ENCODE data around the gene KIAA0408.
"Not testable (repeated sequence)": the region's sequence is repeated elsewhere in the genome, so short reads cannot be mapped to it uniquely, and the experiment has no call there.

- not testable (repeated sequence) for TF ChIP-seq CTCF (IDR thresholded peaks at IDR 0.05; ENCODE audit: low read length); EZH2 (IDR thresholded peaks at IDR 0.05; ENCODE audit: borderline replicate concordance, low read length)
These were observed 47.2 kb downstream of the KIAA0408 start for GRCh38 chr6:127412016-127412415.
